Neuronal stem cell (in vitro differentiated cells): ENCODE data around the gene WDPCP.
A peak's percentile ranks its signal among the peaks of the same experiment; 100 is the strongest.
"Not testable (repeated sequence)": the region's sequence is repeated elsewhere in the genome, so short reads cannot be mapped to it uniquely, and the experiment has no call there.

Source experiments
- DNase-seq: peaks from one replicate; pipeline ENCODE4 v3.0.0-alpha.2; 2013; ENCODE audit warnings: low spot score
- H2AFZ ChIP-seq: one replicate; pipeline ENCODE4 v1.6.1; 2013; ENCODE audit warnings: mild to moderate bottlenecking, low read length, inconsistent platforms
- H2AK5ac ChIP-seq: 2 replicates; pipeline ENCODE4 v1.6.1; 2013; ENCODE audit warnings: low read depth, mild to moderate bottlenecking, inconsistent platforms, low read length, moderate library complexity, mixed read lengths
- H2BK120ac ChIP-seq: 2 replicates; pipeline ENCODE4 v1.6.1; 2013; ENCODE audit warnings: low read depth, mild to moderate bottlenecking, inconsistent platforms, low read length, moderate library complexity, mixed read lengths
- H2BK12ac ChIP-seq: one replicate; pipeline ENCODE4 v1.6.1; 2013; ENCODE audit warnings: low read length, inconsistent platforms
- H2BK15ac ChIP-seq: 2 replicates; pipeline ENCODE4 v1.6.1; 2013; ENCODE audit warnings: mild to moderate bottlenecking, low read length, inconsistent platforms, mixed read lengths
- H2BK5ac ChIP-seq: one replicate; pipeline ENCODE4 v1.6.1; 2013; ENCODE audit warnings: inconsistent platforms, mild to moderate bottlenecking, low read length, moderate library complexity
- H3K14ac ChIP-seq: one replicate; pipeline ENCODE4 v1.6.1; 2013; ENCODE audit warnings: low read length, inconsistent platforms
- H3K18ac ChIP-seq: 2 replicates; pipeline ENCODE4 v1.6.1; 2013; ENCODE audit warnings: low read length, inconsistent platforms
- H3K23ac ChIP-seq: 2 replicates; pipeline ENCODE4 v1.6.1; 2013; ENCODE audit warnings: low read depth, mild to moderate bottlenecking, mixed read lengths, low read length, inconsistent platforms; ENCODE audit not compliant: poor library complexity
- H3K27ac ChIP-seq: replicated peaks from 3 replicates; pipeline ENCODE4 v1.5.1; 2013; ENCODE audit warnings: low read length, inconsistent platforms
- H3K27me3 ChIP-seq, 3 experiments: 2 replicates each; pipeline ENCODE4 v1.6.1; 2013; ENCODE audit warnings: low read length in 3 of 3, mild to moderate bottlenecking in 2 of 3, inconsistent platforms in 1 of 3, low read depth in 1 of 3, mixed read lengths in 1 of 3, moderate library complexity in 1 of 3; ENCODE audit not compliant: control insufficient read depth in 3 of 3, insufficient read depth in 3 of 3
- H3K36me3 ChIP-seq, 2 donors: replicated peaks in 1 of 2; 2 replicates each; pipeline ENCODE4 v1.6.1; 2013; ENCODE audit warnings: low read length in 2 of 2; ENCODE audit not compliant: control insufficient read depth in 2 of 2, insufficient read depth in 2 of 2
- H3K4ac ChIP-seq: 2 replicates; pipeline ENCODE4 v1.6.1; 2013; ENCODE audit warnings: inconsistent platforms, mild to moderate bottlenecking, low read length, moderate library complexity
- H3K4me1 ChIP-seq, 2 donors: 1 replicate in 1 of 2; 2 replicates in 1 of 2; pipeline ENCODE4 v1.6.1; 2013; ENCODE audit warnings: low read length in 2 of 2, low read depth in 1 of 2; ENCODE audit not compliant: control insufficient read depth in 2 of 2, insufficient read depth in 1 of 2
- H3K4me2 ChIP-seq: one replicate; pipeline ENCODE4 v1.6.1; 2013; ENCODE audit warnings: mild to moderate bottlenecking, low read length, inconsistent platforms; ENCODE audit not compliant: insufficient read depth, poor library complexity, severe bottlenecking
- H3K4me3 ChIP-seq, 2 donors: 2 replicates each; pipeline ENCODE4 v1.5.1; 2013; ENCODE audit warnings: low read length in 2 of 2, mild to moderate bottlenecking in 2 of 2, inconsistent platforms in 1 of 2, moderate library complexity in 1 of 2
- H3K79me1 ChIP-seq: one replicate; pipeline ENCODE4 v1.6.1; 2013; ENCODE audit warnings: low read depth, mild to moderate bottlenecking, inconsistent platforms, low read length, moderate library complexity
- H3K9ac ChIP-seq: one replicate; pipeline ENCODE4 v1.6.1; 2013; ENCODE audit warnings: mild to moderate bottlenecking, low read depth, low read length, inconsistent platforms; ENCODE audit not compliant: poor library complexity
- H3K9me3 ChIP-seq, 2 donors: replicated peaks in 1 of 2; 2 replicates each; pipeline versions ENCODE3 to v1.6.1; 2013; ENCODE audit warnings: low read length in 2 of 2, mild to moderate bottlenecking in 2 of 2, inconsistent platforms in 1 of 2, low read depth in 1 of 2, mixed read lengths in 1 of 2, moderate library complexity in 1 of 2; ENCODE audit not compliant: control insufficient read depth in 2 of 2, insufficient read depth in 1 of 2
- H4K8ac ChIP-seq: one replicate; pipeline ENCODE4 v1.6.1; 2013; ENCODE audit warnings: low read depth, mild to moderate bottlenecking, inconsistent platforms, low read length, moderate library complexity
- H4K91ac ChIP-seq: one replicate; pipeline ENCODE4 v1.6.1; 2013; ENCODE audit warnings: low read length, low read depth, mild to moderate bottlenecking, inconsistent platforms; ENCODE audit not compliant: poor library complexity
- WGBS, 2 donors: extraction: QIAGEN DNeasy Blood & Tissue Kit; methylation state at CpG; one replicate each; pipeline ENCODE4 v1.1.7; 2013; ENCODE audit warnings: missing lambda C conversion rate in 2 of 2, mixed read lengths in 1 of 2; ENCODE audit not compliant: insufficient read length in 2 of 2, insufficient replicate concordance in 1 of 2; ENCODE audit errors: extremely low coverage in 2 of 2; 5-methylcytosine and 5-hydroxymethylcytosine counted together

The WDPCP gene

GRCh38 chr2:63484901-63485300, 103.4 kb downstream of the WDPCP start:
- Histone ChIP-seq H3K4ac (no peak overlapping the region), H2AK5ac (no peak overlapping the region), H3K9ac (no peak overlapping the region), H3K27ac (no peak overlapping the region), H4K91ac (no peak overlapping the region), H3K9me3 (no peaks in the 10 kb centered on the region), H3K23ac (no peak overlapping the region), H3K79me1 (no peaks in the 10 kb centered on the region), H3K18ac (no peak overlapping the region), H3K36me3 (no peaks in the 10 kb centered on the region), H2BK15ac (no peak overlapping the region), H2BK12ac (no peak overlapping the region), H3K4me1 (peaks cover 0 to 2% of the 10 kb centered on the region in 2 donors), H2BK5ac (no peak overlapping the region), H3K4me2 (no peak overlapping the region), H3K27me3 (no peaks in the 10 kb centered on the region), H2BK120ac (no peak overlapping the region), H3K4me3 (no peak overlapping the region), H3K14ac (no peak overlapping the region), H4K8ac (no peak overlapping the region), H2AFZ (peak overlapping the region; percentile 39)
- no peak for DNase-seq
- WGBS, 2 donors: no CpG with 5 or more reads among the region's 6 CpGs

- H3K9me3 ChIP-seq: no peaks in the 10 kb centered on the region
- peak overlapping the region; percentile 39 for H2AFZ ChIP-seq
- no peak overlapping the region for H3K23ac ChIP-seq
- H3K27me3 ChIP-seq: no peaks in the 10 kb centered on the region
- no peak overlapping the region for H3K18ac ChIP-seq
- no peak overlapping the region for H2BK15ac ChIP-seq
- H3K14ac ChIP-seq: no peak overlapping the region
- no peak overlapping the region for H4K91ac ChIP-seq
- no peak overlapping the region for H4K8ac ChIP-seq
- H3K36me3 ChIP-seq: no peaks in the 10 kb centered on the region
- no peak overlapping the region for H3K4me3 ChIP-seq
- no peak overlapping the region for H2AK5ac ChIP-seq
- no peak for DNase-seq
- no peak overlapping the region for H2BK5ac ChIP-seq
- H2BK12ac ChIP-seq: no peak overlapping the region
- H3K79me1 ChIP-seq: no peaks in the 10 kb centered on the region
- H3K4me2 ChIP-seq: no peak overlapping the region
- H3K27ac ChIP-seq: no peak overlapping the region
- H2BK120ac ChIP-seq: no peak overlapping the region
- no peak overlapping the region for H3K9ac ChIP-seq
- peaks cover 0 to 2% of the 10 kb centered on the region in 2 donors for H3K4me1 ChIP-seq
- H3K4ac ChIP-seq: no peak overlapping the region
- WGBS, 2 donors: no CpG with 5 or more reads among the region's 2 CpGs
These were observed 103.8 kb downstream of the WDPCP start for GRCh38 chr2:63484481-63484880.

GRCh38 chr2:63477686-63478085, 110.6 kb downstream of the WDPCP start:
- no peak overlapping the region for H2BK15ac ChIP-seq
- no peaks in the 10 kb centered on the region for H3K9me3 ChIP-seq
- H3K4me2 ChIP-seq: no peak overlapping the region
- no peak overlapping the region for H3K23ac ChIP-seq
- WGBS, 2 donors: no CpG with 5 or more reads among the region's 3 CpGs
- H2BK12ac ChIP-seq: no peak overlapping the region
- H3K14ac ChIP-seq: no peak overlapping the region
- no peak for DNase-seq
- no peak overlapping the region for H4K8ac ChIP-seq
- H3K18ac ChIP-seq: no peak overlapping the region
- no peak overlapping the region for H3K4me3 ChIP-seq
- no peaks in the 10 kb centered on the region for H3K27me3 ChIP-seq
- no peak overlapping the region for H2AFZ ChIP-seq
- H4K91ac ChIP-seq: no peak overlapping the region
- H3K4ac ChIP-seq: no peak overlapping the region
- no peak overlapping the region for H2AK5ac ChIP-seq
- no peaks in the 10 kb centered on the region for H3K79me1 ChIP-seq
- no peaks in the 10 kb centered on the region for H3K36me3 ChIP-seq
- H3K27ac ChIP-seq: no peak overlapping the region
- no peak overlapping the region for H2BK5ac ChIP-seq
- H3K9ac ChIP-seq: no peak overlapping the region
- no peaks in the 10 kb centered on the region for H3K4me1 ChIP-seq
- H2BK120ac ChIP-seq: no peak overlapping the region

- H3K4me1 ChIP-seq, H3K18ac ChIP-seq, H3K4ac ChIP-seq, H3K14ac ChIP-seq, H3K9me3 ChIP-seq, H3K36me3 ChIP-seq, DNase-seq, H2AFZ ChIP-seq, H3K9ac ChIP-seq, H3K4me3 ChIP-seq, H2BK12ac ChIP-seq, H3K27me3 ChIP-seq, H2BK15ac ChIP-seq, H2AK5ac ChIP-seq, H4K8ac ChIP-seq, H3K4me2 ChIP-seq, H2BK120ac ChIP-seq, H3K27ac ChIP-seq, H4K91ac ChIP-seq, H3K23ac ChIP-seq, H3K79me1 ChIP-seq, H2BK5ac ChIP-seq: not testable (repeated sequence)
- no CpG with 5 or more reads among the region's 1 CpG for WGBS, 2 donors
These were observed 119.0 kb downstream of the WDPCP start for GRCh38 chr2:63469313-63469712.
